Hepatocyte (in vitro differentiated cells): ENCODE measurements around the gene GPRC5A. TPM values are rescaled to one million over a fixed set of nuclear protein-coding genes. Genes with fewer than 3 reads are reported as not detected.

Experiments
- DNase-seq: peaks from one replicate; pipeline ENCODE4 v3.0.0-alpha.2; 2016; ENCODE audit warnings: low spot score
- H2AFZ ChIP-seq: fragments of 200-600 bp; sonication (generic); 2 replicates; pipeline ENCODE4 v1.6.0; 2016; ENCODE audit warnings: antibody characterized with exemption, mild to moderate bottlenecking
- H3K27ac ChIP-seq: fragments of 200-600 bp; sonication (generic); 2 replicates; pipeline ENCODE4 v1.5.1; 2016; ENCODE audit warnings: mild to moderate bottlenecking
- H3K27me3 ChIP-seq: fragments of 200-600 bp; sonication (generic); 2 replicates; pipeline ENCODE4 v1.6.1; 2016
- H3K36me3 ChIP-seq: fragments of 200-600 bp; sonication (generic); replicated peaks from 2 replicates; pipeline ENCODE4 v1.5.1; 2016; ENCODE audit warnings: low read depth; ENCODE audit not compliant: insufficient read depth
- H3K4me1 ChIP-seq: fragments of 200-600 bp; sonication (generic); 2 replicates; pipeline ENCODE4 v1.5.1; 2016; ENCODE audit warnings: mild to moderate bottlenecking, moderate library complexity; ENCODE audit not compliant: insufficient read depth
- H3K4me2 ChIP-seq: fragments of 200-600 bp; sonication (generic); 2 replicates; pipeline ENCODE4 v1.6.0; 2016
- H3K4me3 ChIP-seq: fragments of 200-600 bp; sonication (generic); 2 replicates; pipeline ENCODE4 v1.5.1; 2016; ENCODE audit warnings: mild to moderate bottlenecking
- H3K79me2 ChIP-seq: fragments of 200-600 bp; sonication (generic); 2 replicates; pipeline ENCODE4 v1.6.0; 2017; ENCODE audit warnings: mild to moderate bottlenecking
- H3K9me2 ChIP-seq: fragments of 200-600 bp; sonication (generic); replicated peaks from 2 replicates; pipeline ENCODE4 v1.6.0; 2017; ENCODE audit warnings: mild to moderate bottlenecking; ENCODE audit not compliant: insufficient read depth
- H3K9me3 ChIP-seq: fragments of 200-600 bp; sonication (generic); 2 replicates; pipeline ENCODE4 v1.5.1; 2016; ENCODE audit warnings: low read depth, mild to moderate bottlenecking
- H4K20me1 ChIP-seq: fragments of 200-600 bp; sonication (generic); 2 replicates; pipeline ENCODE4 v1.6.0; 2016; ENCODE audit warnings: mild to moderate bottlenecking; ENCODE audit not compliant: insufficient read depth, poor library complexity, severe bottlenecking
- EZH2 ChIP-seq: fragments of 200-600 bp; sonication (generic); IDR thresholded peaks from 2 replicates; pipeline ENCODE4 v1.6.1; 2016; ENCODE audit warnings: antibody characterized with exemption, mild to moderate bottlenecking, borderline replicate concordance
- EZH2phosphoT487 ChIP-seq: fragments of 200-600 bp; sonication (generic); IDR thresholded peaks from one replicate; pipeline ENCODE4 v1.6.1; 2018; ENCODE audit warnings: antibody characterized with exemption, mild to moderate bottlenecking, low read depth, moderate library complexity; ENCODE audit not compliant: unreplicated experiment, severe bottlenecking
- WGBS: methylation state at CpG from one replicate; pipeline ENCODE4 v1.1.6; 2016; ENCODE audit warnings: low lambda C conversion rate; ENCODE audit errors: missing lambda C conversion rate; 5-methylcytosine and 5-hydroxymethylcytosine counted together
- polyA plus RNA-seq: library from polyadenylated mRNA; unstranded; fragments of >200 nt; fragmentation: Nextera tagmentation; extraction: Ambion mirVana; gene quantifications from 2 replicates; pipeline ENCODE4 v1.2.1, GENCODE V29; 2016
- total RNA-seq: library from RNA; depleted of rRNA; stranded (reverse); fragments of >200 nt; gene quantifications from 2 replicates; pipeline ENCODE4 v1.2.3, GENCODE V29; 2014
- TF ChIP-seq, protein P1 (sequence below): fragments of 200-600 bp; sonication (generic); IDR thresholded peaks from 2 replicates; pipeline ENCODE4 v1.5.1; 2016; ENCODE audit warnings: antibody characterized with exemption, mild to moderate bottlenecking; ENCODE audit not compliant: poor library complexity

Gene GPRC5A
- total and polyA plus RNA-seq, 2 experiments from 2014 or later, result 60.2 to 80.4 TPM

- H3K79me2 ChIP-seq, result no peaks in the 10 kb centered on the region
- H3K36me3 ChIP-seq, result no peaks in the 10 kb centered on the region
- peak overlapping the region; percentile 42 for H3K27ac ChIP-seq
- H2AFZ ChIP-seq, result no peak overlapping the region
- no peaks in the 10 kb centered on the region for H3K27me3 ChIP-seq
- DNase-seq, result no peak
- no peaks in the 10 kb centered on the region for H3K9me2 ChIP-seq
- H3K4me3 ChIP-seq, result no peak overlapping the region
- no peaks in the 10 kb centered on the region for H4K20me1 ChIP-seq
- H3K9me3 ChIP-seq, result no peaks in the 10 kb centered on the region
- peaks cover 10% of the 10 kb centered on the region for H3K4me1 ChIP-seq
- TF ChIP-seq, protein P1, sequence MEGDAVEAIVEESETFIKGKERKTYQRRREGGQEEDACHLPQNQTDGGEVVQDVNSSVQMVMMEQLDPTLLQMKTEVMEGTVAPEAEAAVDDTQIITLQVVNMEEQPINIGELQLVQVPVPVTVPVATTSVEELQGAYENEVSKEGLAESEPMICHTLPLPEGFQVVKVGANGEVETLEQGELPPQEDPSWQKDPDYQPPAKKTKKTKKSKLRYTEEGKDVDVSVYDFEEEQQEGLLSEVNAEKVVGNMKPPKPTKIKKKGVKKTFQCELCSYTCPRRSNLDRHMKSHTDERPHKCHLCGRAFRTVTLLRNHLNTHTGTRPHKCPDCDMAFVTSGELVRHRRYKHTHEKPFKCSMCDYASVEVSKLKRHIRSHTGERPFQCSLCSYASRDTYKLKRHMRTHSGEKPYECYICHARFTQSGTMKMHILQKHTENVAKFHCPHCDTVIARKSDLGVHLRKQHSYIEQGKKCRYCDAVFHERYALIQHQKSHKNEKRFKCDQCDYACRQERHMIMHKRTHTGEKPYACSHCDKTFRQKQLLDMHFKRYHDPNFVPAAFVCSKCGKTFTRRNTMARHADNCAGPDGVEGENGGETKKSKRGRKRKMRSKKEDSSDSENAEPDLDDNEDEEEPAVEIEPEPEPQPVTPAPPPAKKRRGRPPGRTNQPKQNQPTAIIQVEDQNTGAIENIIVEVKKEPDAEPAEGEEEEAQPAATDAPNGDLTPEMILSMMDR, result no peak
- TF ChIP-seq EZH2phosphoT487, result no peak
- 61% methylated on average over 9 of the region's 9 CpGs for WGBS
- peak overlapping the region; percentile 25 for H3K4me2 ChIP-seq
These were observed 13.4 kb upstream of the GPRC5A start for GRCh38 chr12:12877781-12878455.

GRCh38 chr12:12880537-12880936 lies 10.8 kb upstream of the GPRC5A start:
- H3K9me3 ChIP-seq, result no peaks in the 10 kb centered on the region
- 92% methylated on average over 6 of the region's 6 CpGs for WGBS
- TF ChIP-seq, protein P1, result no peak
- TF ChIP-seq EZH2phosphoT487, result no peak
- no peak for TF ChIP-seq EZH2
- H3K27me3 ChIP-seq, result no peaks in the 10 kb centered on the region
- H3K4me2 ChIP-seq, result no peak overlapping the region
- no peak overlapping the region for H2AFZ ChIP-seq
- no peaks in the 10 kb centered on the region for H3K36me3 ChIP-seq
- no peaks in the 10 kb centered on the region for H4K20me1 ChIP-seq
- H3K9me2 ChIP-seq, result no peaks in the 10 kb centered on the region
- H3K4me3 ChIP-seq, result no peak overlapping the region
- no peak overlapping the region for H3K27ac ChIP-seq
- no peaks in the 10 kb centered on the region for H3K79me2 ChIP-seq
- no peak for DNase-seq
- H3K4me1 ChIP-seq, result peaks cover 25% of the 10 kb centered on the region

DNA sequence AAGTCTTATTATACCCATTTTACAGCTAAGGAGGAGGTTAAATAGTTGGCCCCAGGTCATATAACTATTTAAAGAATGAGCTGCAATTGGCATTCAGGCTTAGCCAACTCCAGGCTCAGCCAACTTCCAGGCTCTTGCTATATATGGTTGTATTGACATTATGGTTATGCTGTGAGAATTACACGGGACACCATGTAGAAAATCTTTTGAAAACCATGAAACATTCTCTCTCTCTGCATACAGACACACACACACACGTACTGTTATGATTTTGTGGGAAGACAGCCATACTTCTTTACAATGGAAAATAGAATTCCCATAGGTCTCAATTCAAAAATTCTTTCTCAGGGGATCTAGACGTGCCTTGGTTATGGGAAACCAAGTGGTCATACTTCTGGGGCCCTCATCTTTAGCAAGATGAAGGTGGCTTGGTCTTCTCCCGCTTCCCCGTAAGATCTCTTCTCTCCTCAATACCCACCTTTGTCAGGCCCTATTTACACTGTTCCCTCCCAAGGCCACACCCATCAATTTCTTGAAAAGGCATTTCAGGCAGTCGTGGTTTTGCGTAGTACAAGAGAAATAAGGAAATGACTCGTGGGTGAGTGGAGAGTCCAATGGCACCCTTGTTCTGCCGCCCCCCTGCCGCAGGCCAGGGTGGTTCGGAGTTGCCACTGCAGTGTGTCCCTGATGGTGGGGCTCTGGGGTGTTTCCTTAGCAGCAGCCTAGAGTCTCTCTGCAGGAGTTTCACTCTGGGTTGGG lies 10.0 kb upstream of the GPRC5A start:
- TF ChIP-seq EZH2phosphoT487 (no peak), EZH2 (no peak)
- TF ChIP-seq, protein P1, result no peak
- no peaks in the 10 kb centered on the region for H3K9me2 ChIP-seq
- no peaks in the 10 kb centered on the region for H3K79me2 ChIP-seq
- 72% methylated on average over 11 of the region's 11 CpGs for WGBS
- peak overlapping the region; percentile 79 for H3K27ac ChIP-seq
- H4K20me1 ChIP-seq, result no peaks in the 10 kb centered on the region
- no peak overlapping the region for H3K4me3 ChIP-seq
- peaks cover 30% of the 10 kb centered on the region for H3K4me1 ChIP-seq
- no peak overlapping the region for H2AFZ ChIP-seq
- H3K4me2 ChIP-seq, result no peak overlapping the region
- no peaks in the 10 kb centered on the region for H3K9me3 ChIP-seq
- no peaks in the 10 kb centered on the region for H3K27me3 ChIP-seq
- H3K36me3 ChIP-seq, result no peaks in the 10 kb centered on the region
- DNase-seq, result no peak
